ENCODE data around the gene GAL3ST3.

Gene GAL3ST3

DNA sequence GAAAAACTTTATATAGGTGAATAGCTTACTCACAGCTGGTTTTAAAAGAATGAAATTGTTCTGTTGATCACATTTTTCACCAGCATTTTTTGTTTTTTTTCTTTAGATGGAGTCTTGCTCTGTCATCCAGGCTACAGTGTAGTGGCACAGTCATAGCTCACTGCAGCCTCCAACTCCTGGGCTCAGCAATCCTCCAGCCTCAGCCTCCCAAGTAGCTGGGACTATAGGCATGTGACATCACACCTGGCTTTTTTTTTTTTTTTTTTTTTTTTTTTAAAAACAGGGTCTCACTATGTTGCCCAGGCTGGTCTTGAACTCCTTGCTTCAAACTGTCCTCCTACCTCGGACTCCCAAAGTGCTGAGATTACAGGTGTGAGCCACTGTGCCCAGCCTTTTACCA lies 24.7 kb upstream of the GAL3ST3 start:
- H3K4me1 ChIP-seq (ENCODE audit: control insufficient read depth, low read length), result peaks cover 70% of the 10 kb centered on the region
- H3F3A ChIP-seq (ENCODE audit: control insufficient read depth, insufficient read depth), result peaks cover 27% of the 10 kb centered on the region
- TF ChIP-seq, protein P1, sequence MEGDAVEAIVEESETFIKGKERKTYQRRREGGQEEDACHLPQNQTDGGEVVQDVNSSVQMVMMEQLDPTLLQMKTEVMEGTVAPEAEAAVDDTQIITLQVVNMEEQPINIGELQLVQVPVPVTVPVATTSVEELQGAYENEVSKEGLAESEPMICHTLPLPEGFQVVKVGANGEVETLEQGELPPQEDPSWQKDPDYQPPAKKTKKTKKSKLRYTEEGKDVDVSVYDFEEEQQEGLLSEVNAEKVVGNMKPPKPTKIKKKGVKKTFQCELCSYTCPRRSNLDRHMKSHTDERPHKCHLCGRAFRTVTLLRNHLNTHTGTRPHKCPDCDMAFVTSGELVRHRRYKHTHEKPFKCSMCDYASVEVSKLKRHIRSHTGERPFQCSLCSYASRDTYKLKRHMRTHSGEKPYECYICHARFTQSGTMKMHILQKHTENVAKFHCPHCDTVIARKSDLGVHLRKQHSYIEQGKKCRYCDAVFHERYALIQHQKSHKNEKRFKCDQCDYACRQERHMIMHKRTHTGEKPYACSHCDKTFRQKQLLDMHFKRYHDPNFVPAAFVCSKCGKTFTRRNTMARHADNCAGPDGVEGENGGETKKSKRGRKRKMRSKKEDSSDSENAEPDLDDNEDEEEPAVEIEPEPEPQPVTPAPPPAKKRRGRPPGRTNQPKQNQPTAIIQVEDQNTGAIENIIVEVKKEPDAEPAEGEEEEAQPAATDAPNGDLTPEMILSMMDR (IDR thresholded peaks at IDR 0.05; ENCODE audit: low read depth, low read length, poor library complexity, severe bottlenecking), result no peak
- TF ChIP-seq EZH2phosphoT487 (IDR thresholded peaks at IDR 0.05; ENCODE audit: borderline replicate concordance, low read length), result no peak
- no peaks in the 10 kb centered on the region for H3K9me3 ChIP-seq (ENCODE audit: control insufficient read depth, insufficient read depth, low read length)
- peak overlapping the region; percentile 45; the same call in 1 of the 2 replicates for H3K27ac ChIP-seq (ENCODE audit: low read depth, low read length)
- no peaks in the 10 kb centered on the region for H3K27me3 ChIP-seq (ENCODE audit: control insufficient read depth, low read length)
- 0 out of 2 replicates have a peak overlapping the region, but pooled peaks have one; percentile 80 for H3K4me3 ChIP-seq (ENCODE audit: low read length)
- H3K9me2 ChIP-seq (replicated peaks; ENCODE audit: control insufficient read depth, low read length), result no peaks in the 10 kb centered on the region
- peaks cover 68% of the 10 kb centered on the region for H3K36me3 ChIP-seq (ENCODE audit: control insufficient read depth, low read length)
- 0 out of 2 replicates have a peak overlapping the region, but pooled peaks have one; percentile 91 for H3K4me2 ChIP-seq (ENCODE audit: low read length)
- H4K20me1 ChIP-seq (ENCODE audit: control insufficient read depth, insufficient read depth, low read depth, low read length), result 0 out of 2 replicates have a peak, but pooled peaks cover 5% of the 10 kb centered on the region
- H3K79me2 ChIP-seq (ENCODE audit: control insufficient read depth, low read length), result peaks cover 83% of the 10 kb centered on the region

DNA sequence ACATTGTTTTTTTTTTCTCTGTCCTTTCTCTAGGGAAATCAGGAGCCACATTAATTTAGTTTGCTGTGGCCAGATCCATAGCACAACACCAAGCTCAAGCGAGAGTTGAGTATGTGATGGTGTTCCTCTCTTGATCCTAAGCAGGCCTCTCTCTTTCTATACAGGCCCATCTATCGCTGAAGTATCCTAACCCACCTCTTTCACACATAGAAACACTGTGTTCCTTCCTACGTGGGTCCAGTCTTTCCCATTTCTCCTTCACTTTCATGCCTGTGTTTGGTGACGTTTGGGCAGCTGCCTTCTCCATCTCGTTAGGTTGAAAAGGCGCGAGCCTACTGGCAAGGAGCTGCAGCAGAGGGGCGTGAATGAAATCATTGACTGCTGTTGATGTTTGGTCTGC lies 23.6 kb upstream of the GAL3ST3 start:
- Histone ChIP-seq H3K27ac (ENCODE audit: low read depth, low read length) (peak overlapping the region; percentile 45), H3K79me2 (ENCODE audit: control insufficient read depth, low read length) (peaks cover 74% of the 10 kb centered on the region), H3F3A (ENCODE audit: control insufficient read depth, insufficient read depth) (peaks cover 30% of the 10 kb centered on the region), H3K9me2 (replicated peaks; ENCODE audit: control insufficient read depth, low read length) (no peaks in the 10 kb centered on the region), H3K4me1 (ENCODE audit: control insufficient read depth, low read length) (peaks cover 68% of the 10 kb centered on the region), H3K4me2 (ENCODE audit: low read length) (peak overlapping the region; percentile 91), H3K4me3 (ENCODE audit: low read length) (peak overlapping the region; percentile 80), H4K20me1 (ENCODE audit: control insufficient read depth, insufficient read depth, low read depth, low read length) (0 out of 2 replicates have a peak, but pooled peaks cover 5% of the 10 kb centered on the region), H3K27me3 (ENCODE audit: control insufficient read depth, low read length) (no peaks in the 10 kb centered on the region), H3K36me3 (ENCODE audit: control insufficient read depth, low read length) (peaks cover 71% of the 10 kb centered on the region), H3K9me3 (ENCODE audit: control insufficient read depth, insufficient read depth, low read length) (no peaks in the 10 kb centered on the region)
- TF ChIP-seq EZH2phosphoT487 (IDR thresholded peaks at IDR 0.05; ENCODE audit: borderline replicate concordance, low read length), result no peak
- TF ChIP-seq, protein P1 (IDR thresholded peaks at IDR 0.05; ENCODE audit: low read depth, low read length, poor library complexity, severe bottlenecking), result no peak

DNA sequence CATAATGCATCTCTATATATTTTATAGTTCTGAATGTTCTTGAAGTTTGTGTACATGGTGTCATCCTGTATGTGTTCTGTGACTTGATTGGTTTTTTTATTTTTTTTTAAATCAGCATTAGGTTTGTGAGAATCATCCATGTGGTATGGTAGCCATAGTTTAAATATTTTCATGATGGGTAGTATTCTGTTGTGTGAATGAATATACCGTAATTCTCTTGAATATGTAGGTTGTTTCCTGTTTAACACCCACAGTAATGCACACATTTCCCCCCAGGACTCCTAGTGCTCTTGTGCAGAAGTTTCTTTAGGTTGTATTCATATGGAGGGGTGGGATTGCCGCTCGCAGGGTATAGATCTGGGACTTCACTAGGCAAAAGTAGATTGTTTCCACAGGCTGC lies 23.1 kb upstream of the GAL3ST3 start:
- Histone ChIP-seq H3K4me1 (ENCODE audit: control insufficient read depth, low read length) (peaks cover 65% of the 10 kb centered on the region), H3K36me3 (ENCODE audit: control insufficient read depth, low read length) (peaks cover 72% of the 10 kb centered on the region), H3F3A (ENCODE audit: control insufficient read depth, insufficient read depth) (peaks cover 34% of the 10 kb centered on the region), H3K27me3 (ENCODE audit: control insufficient read depth, low read length) (no peaks in the 10 kb centered on the region), H3K4me3 (ENCODE audit: low read length) (peak overlapping the region; percentile 80), H4K20me1 (ENCODE audit: control insufficient read depth, insufficient read depth, low read depth, low read length) (0 out of 2 replicates have a peak, but pooled peaks cover 5% of the 10 kb centered on the region), H3K79me2 (ENCODE audit: control insufficient read depth, low read length) (peaks cover 70% of the 10 kb centered on the region), H3K9me3 (ENCODE audit: control insufficient read depth, insufficient read depth, low read length) (no peaks in the 10 kb centered on the region), H3K27ac (ENCODE audit: low read depth, low read length) (peak overlapping the region; percentile 45), H3K4me2 (ENCODE audit: low read length) (peak overlapping the region; percentile 91), H3K9me2 (replicated peaks; ENCODE audit: control insufficient read depth, low read length) (no peaks in the 10 kb centered on the region)
- no peak for TF ChIP-seq EZH2phosphoT487 (IDR thresholded peaks at IDR 0.05; ENCODE audit: borderline replicate concordance, low read length)
- TF ChIP-seq, protein P1 (IDR thresholded peaks at IDR 0.05; ENCODE audit: low read depth, low read length, poor library complexity, severe bottlenecking), result no peak
